ENCODE data around the gene EFCAB12.

DNA sequence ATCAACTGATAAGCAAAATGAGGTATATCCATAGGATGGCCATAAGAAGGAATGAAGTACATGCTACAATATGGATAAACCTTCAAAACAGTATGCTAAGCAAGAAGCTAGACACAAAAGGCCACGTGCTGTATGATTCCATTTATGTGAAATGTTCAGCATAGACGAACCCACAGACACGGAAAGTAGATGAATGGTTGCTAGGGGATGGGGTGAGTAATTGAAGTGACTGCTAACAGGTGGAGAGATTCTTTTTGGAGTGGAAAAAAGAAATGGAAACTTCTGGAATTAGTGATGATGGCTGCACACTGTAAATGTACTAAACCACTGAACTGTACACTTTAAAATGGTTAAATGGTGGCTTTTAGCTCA is 630 bp upstream of the EFCAB12 start:
- no peak for TF ChIP-seq CTCF (IDR thresholded peaks at IDR 0.05)
- no peak for TF ChIP-seq POLR2A (IDR thresholded peaks at IDR 0.05)

All from Peyer's patch (tissue), 4 donors.